ENCODE data around the gene PRSS2.

Gene PRSS2

GRCh38 chr7:142804728-142805207 is 34.0 kb downstream of the PRSS2 start:
- no peak for DNase-seq

GRCh38 chr7:142805350-142806021 is 34.7 kb downstream of the PRSS2 start:
- DNase-seq = no peak

- no peak for DNase-seq
Observed at GRCh38 chr7:142806022-142806356, 35.2 kb downstream of the PRSS2 start.

GRCh38 chr7:142806957-142807356 is 36.2 kb downstream of the PRSS2 start:
- no peak for DNase-seq

GRCh38 chr7:142807855-142808460 is 37.2 kb downstream of the PRSS2 start:
- DNase-seq = no peak

GRCh38 chr7:142808461-142808801 is 37.7 kb downstream of the PRSS2 start:
- no peak for DNase-seq

GRCh38 chr7:142808802-142809583 is 38.2 kb downstream of the PRSS2 start:
- no peak for DNase-seq

GRCh38 chr7:142809671-142810070 is 38.9 kb downstream of the PRSS2 start:
- no peak for DNase-seq

GRCh38 chr7:142811154-142811737 is 40.5 kb downstream of the PRSS2 start:
- no peak for DNase-seq

GRCh38 chr7:142812437-142813215 is 41.9 kb downstream of the PRSS2 start:
- no peak for DNase-seq

GRCh38 chr7:142813226-142813625 is 42.5 kb downstream of the PRSS2 start:
- DNase-seq = no peak

GRCh38 chr7:142813699-142814098 is 42.9 kb downstream of the PRSS2 start:
- no peak for DNase-seq

GRCh38 chr7:142814451-142814850 is 43.7 kb downstream of the PRSS2 start:
- no peak for DNase-seq

- no peak for DNase-seq
Observed at GRCh38 chr7:142815134-142815533, 44.4 kb downstream of the PRSS2 start.

GRCh38 chr7:142817506-142817905 is 46.7 kb downstream of the PRSS2 start:
- no peak for DNase-seq

- DNase-seq = no peak
Observed at GRCh38 chr7:142819530-142819929, 48.8 kb downstream of the PRSS2 start.

GRCh38 chr7:142822714-142823113 is 51.9 kb downstream of the PRSS2 start:
- no peak for DNase-seq
